Lower lobe of right lung (tissue), 2 donors: ENCODE results near the gene SEMA6A. TPM values are rescaled to one million over a fixed set of nuclear protein-coding genes. Genes with fewer than 3 reads are reported as not detected.

Source experiments
- ATAC-seq, 2 donors: fragments of 200-7000 bp; cut with Tn5 transposase; one replicate each; pipeline ENCODE4 v1.9.1; 2020 to 2022; ENCODE audit warnings: mild to moderate bottlenecking in 2 of 2, moderate library complexity in 2 of 2
- DNase-seq: peaks from one replicate; pipeline ENCODE4 v3.0.0-alpha.2; 2020
- H3K27ac ChIP-seq: fragments of 200-600 bp; one replicate; pipeline ENCODE4 v1.8.0; 2022
- H3K27me3 ChIP-seq: fragments of 200-600 bp; one replicate; pipeline ENCODE4 v1.8.0; 2022; ENCODE audit warnings: low read depth
- H3K36me3 ChIP-seq: fragments of 200-600 bp; one replicate; pipeline ENCODE4 v1.8.0; 2022; ENCODE audit warnings: mild to moderate bottlenecking
- H3K4me1 ChIP-seq: fragments of 200-600 bp; one replicate; pipeline ENCODE4 v1.8.0; 2022
- H3K4me3 ChIP-seq: fragments of 200-600 bp; one replicate; pipeline ENCODE4 v1.8.0; 2022; ENCODE audit warnings: mild to moderate bottlenecking
- H3K9me3 ChIP-seq: fragments of 200-600 bp; one replicate; pipeline ENCODE4 v1.8.0; 2022
- intact Hi-C: fragments of 100-400 bp; cut with DNase I; formaldehyde crosslinking; loops from one replicate; pipeline ENCODE4 v1.11.0; 2022
- total RNA-seq: library from RNA; stranded (reverse); fragmentation: NEBNext Ultra II Directional; extraction: Animal tissue kit (Norgen Biotek cat#: 25700); gene quantifications from one replicate; pipeline ENCODE4 v1.2.1, GENCODE V29; 2021
- TF ChIP-seq, protein P1 (sequence below): fragments of 200-600 bp; IDR thresholded peaks from one replicate; pipeline ENCODE4 v1.8.0; 2022; ENCODE audit warnings: antibody characterized with exemption, mild to moderate bottlenecking
- donor health status: DM: no; HTN: yes; CAD: no; lungs with severe emphysema.

The SEMA6A gene
- total RNA-seq, 1 donor from 2014 or later, result 44.3 TPM

DNA sequence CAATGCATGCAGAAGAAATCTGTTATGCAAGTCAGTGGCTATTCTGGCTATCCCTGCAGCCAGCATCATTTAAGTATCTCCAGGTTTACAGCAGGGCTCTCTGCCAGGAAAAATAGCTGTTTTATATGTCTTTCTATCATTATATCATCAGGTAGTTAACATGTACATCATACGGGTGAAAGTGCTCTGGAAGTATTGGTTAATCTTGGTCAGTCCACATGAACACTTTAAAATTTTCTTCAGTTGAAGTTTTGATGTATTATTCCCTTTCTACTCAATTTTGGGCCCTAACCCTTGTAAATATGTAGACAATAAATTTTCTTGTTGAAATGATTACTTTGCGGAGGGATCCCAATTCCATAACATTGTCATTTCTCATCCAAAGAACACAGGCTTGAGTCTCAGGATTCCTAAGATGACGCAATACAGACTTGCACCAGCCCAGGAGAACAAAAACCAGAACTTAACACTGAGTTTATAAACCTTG is 67.5 kb downstream of the SEMA6A start:
- Histone ChIP-seq H3K27me3 (no peaks in the 10 kb centered on the region), H3K36me3 (no peaks in the 10 kb centered on the region), H3K4me3 (no peak overlapping the region), H3K9me3 (no peaks in the 10 kb centered on the region), H3K4me1 (peaks cover 25% of the 10 kb centered on the region), H3K27ac (no peak overlapping the region)
- DNase-seq, result no peak
- ATAC-seq, result no peak
- intact Hi-C loops, result no loop called here
- TF ChIP-seq, protein P1, sequence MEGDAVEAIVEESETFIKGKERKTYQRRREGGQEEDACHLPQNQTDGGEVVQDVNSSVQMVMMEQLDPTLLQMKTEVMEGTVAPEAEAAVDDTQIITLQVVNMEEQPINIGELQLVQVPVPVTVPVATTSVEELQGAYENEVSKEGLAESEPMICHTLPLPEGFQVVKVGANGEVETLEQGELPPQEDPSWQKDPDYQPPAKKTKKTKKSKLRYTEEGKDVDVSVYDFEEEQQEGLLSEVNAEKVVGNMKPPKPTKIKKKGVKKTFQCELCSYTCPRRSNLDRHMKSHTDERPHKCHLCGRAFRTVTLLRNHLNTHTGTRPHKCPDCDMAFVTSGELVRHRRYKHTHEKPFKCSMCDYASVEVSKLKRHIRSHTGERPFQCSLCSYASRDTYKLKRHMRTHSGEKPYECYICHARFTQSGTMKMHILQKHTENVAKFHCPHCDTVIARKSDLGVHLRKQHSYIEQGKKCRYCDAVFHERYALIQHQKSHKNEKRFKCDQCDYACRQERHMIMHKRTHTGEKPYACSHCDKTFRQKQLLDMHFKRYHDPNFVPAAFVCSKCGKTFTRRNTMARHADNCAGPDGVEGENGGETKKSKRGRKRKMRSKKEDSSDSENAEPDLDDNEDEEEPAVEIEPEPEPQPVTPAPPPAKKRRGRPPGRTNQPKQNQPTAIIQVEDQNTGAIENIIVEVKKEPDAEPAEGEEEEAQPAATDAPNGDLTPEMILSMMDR, result no peak

DNA sequence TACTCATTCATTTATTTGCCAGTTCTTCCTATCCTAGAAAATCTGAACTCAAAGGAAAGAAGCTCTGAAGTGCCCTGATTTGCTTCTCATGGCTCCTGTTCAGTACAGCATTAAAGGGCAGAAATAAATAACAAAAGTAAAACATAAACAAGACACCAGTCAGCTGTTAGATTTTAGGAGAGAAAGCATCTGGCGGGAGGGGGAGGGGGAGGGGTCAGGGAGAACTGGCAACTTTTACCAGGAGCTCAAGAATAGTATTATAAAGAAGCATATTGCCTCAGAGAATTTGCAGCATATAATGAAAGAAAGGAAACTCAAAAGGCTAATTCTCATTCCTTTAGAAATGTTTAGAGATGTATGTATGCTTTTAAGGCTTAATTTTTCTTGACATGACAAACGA is 68.1 kb downstream of the SEMA6A start:
- no peak for DNase-seq
- Histone ChIP-seq H3K27me3 (no peaks in the 10 kb centered on the region), H3K4me1 (peaks cover 31% of the 10 kb centered on the region), H3K27ac (no peak overlapping the region), H3K4me3 (no peak overlapping the region), H3K9me3 (no peaks in the 10 kb centered on the region), H3K36me3 (no peaks in the 10 kb centered on the region)
- intact Hi-C loops, result no loop called here
- no peak for ATAC-seq
- TF ChIP-seq, protein P1, result no peak

DNA sequence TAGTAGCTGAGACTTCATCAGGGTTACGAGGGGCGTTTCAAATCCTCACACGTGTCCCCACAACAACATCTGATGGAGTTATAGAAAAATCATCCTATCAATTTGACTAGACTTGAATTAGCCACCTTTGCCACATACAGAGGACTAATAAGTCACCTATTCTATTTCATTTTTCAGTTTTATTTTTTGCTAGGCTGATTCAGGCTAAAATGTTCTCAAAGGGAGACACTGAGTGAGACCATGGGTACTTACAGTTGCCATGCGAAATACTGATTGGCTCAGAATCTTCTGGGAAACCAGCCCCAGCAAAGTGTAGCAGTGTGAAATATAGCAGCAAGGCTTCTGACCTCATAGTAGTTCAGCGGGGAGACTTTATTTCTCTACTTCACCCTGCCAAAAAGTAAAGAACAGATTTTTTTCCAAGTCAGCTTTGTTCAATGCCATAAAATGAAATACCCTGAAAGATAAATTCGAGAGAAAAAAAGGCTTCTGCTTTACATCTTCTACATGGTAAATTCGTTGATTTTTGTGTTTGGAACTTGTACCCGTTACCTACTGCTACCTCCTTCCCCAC is 69.9 kb downstream of the SEMA6A start:
- H3K27me3 ChIP-seq, result no peaks in the 10 kb centered on the region
- H3K27ac ChIP-seq, result no peak overlapping the region
- H3K4me1 ChIP-seq, result peaks cover 33% of the 10 kb centered on the region
- ATAC-seq, result no peak
- no peak overlapping the region for H3K4me3 ChIP-seq
- H3K36me3 ChIP-seq, result no peaks in the 10 kb centered on the region
- no peaks in the 10 kb centered on the region for H3K9me3 ChIP-seq
- DNase-seq, result no peak
- TF ChIP-seq, protein P1, result no peak
- intact Hi-C loops, result no loop called here

DNA sequence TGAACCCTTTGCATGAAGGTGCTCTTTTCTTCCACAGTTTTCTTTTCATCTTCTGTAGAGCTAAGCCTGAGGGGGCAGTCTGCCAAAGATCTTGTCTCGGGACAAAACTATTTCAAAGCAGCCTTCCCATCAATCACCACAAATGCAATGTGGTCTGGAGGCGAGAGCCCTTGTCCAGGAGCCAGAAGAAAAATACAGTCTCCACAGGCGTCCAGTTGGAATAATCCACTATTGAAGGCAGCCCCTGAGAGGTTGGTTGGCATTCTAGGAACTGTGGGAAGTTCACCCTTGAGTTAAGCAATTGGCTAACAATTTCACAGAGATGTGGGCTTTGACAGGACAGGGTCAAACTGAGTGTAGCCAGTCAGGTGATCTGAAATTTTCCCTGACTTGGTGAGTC is 72.0 kb downstream of the SEMA6A start:
- ATAC-seq (no peak), DNase-seq (no peak)
- H3K27me3 ChIP-seq, result no peaks in the 10 kb centered on the region
- H3K27ac ChIP-seq, result no peak overlapping the region
- TF ChIP-seq, protein P1, result no peak
- no peaks in the 10 kb centered on the region for H3K36me3 ChIP-seq
- peaks cover 33% of the 10 kb centered on the region for H3K4me1 ChIP-seq
- H3K4me3 ChIP-seq, result no peak overlapping the region
- intact Hi-C loops, result no loop called here
- H3K9me3 ChIP-seq, result no peaks in the 10 kb centered on the region

DNA sequence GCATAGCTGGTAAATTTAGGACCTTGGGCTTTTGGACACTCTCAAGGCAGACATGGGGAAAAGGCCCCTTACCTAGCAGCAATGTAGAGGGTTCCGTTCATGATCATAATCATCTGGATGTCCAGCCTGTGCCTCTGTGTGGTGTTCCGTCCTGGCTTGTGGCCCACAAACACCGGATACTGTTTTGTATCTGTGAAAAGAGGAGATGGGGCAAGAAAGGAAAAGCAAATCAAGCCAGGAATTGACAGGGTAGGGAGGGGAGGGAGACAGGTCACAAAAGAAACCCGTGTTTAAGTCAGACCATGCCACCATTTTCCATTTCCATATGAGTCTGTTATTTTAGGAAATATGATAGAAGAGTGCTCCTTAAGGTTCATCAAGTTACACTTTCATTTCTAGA is 72.5 kb downstream of the SEMA6A start:
- H3K27me3 ChIP-seq, result no peaks in the 10 kb centered on the region
- no peak overlapping the region for H3K27ac ChIP-seq
- DNase-seq (no peak), ATAC-seq (no peak)
- intact Hi-C loops, result no loop called here
- peaks cover 28% of the 10 kb centered on the region for H3K4me1 ChIP-seq
- no peaks in the 10 kb centered on the region for H3K9me3 ChIP-seq
- H3K4me3 ChIP-seq, result no peak overlapping the region
- H3K36me3 ChIP-seq, result no peaks in the 10 kb centered on the region
- TF ChIP-seq, protein P1, result no peak
